HG02840 (cell line): ENCODE measurements around the gene SMPDL3B.

Source experiments
- ATAC-seq: cut with Tn5 transposase; IDR thresholded peaks from one replicate; pipeline ENCODE4 v1.9.1; 2021; ENCODE audit warnings: mild to moderate bottlenecking, moderate library complexity, moderate number of reproducible peaks; ENCODE audit not compliant: unreplicated experiment, low FRiP score

The SMPDL3B gene

GRCh38 chr1:27940297-27940696, 5.5 kb downstream of the SMPDL3B start:
- ATAC-seq, result no peak

GRCh38 chr1:27940870-27941560, 6.2 kb downstream of the SMPDL3B start:
- ATAC-seq, result no peak

- ATAC-seq, result no peak
Observed at GRCh38 chr1:27941671-27942540, 7.1 kb downstream of the SMPDL3B start.

GRCh38 chr1:27945020-27945419, 10.2 kb downstream of the SMPDL3B start:
- no peak for ATAC-seq

- ATAC-seq, result no peak
Observed at GRCh38 chr1:27949027-27949426, 14.2 kb downstream of the SMPDL3B start.

GRCh38 chr1:27951396-27951795, 16.6 kb downstream of the SMPDL3B start:
- ATAC-seq, result no peak

- ATAC-seq, result no peak
Observed at GRCh38 chr1:27952147-27952546, 17.3 kb downstream of the SMPDL3B start.

GRCh38 chr1:27954186-27954585, 19.4 kb downstream of the SMPDL3B start:
- no peak for ATAC-seq

- no peak for ATAC-seq
Observed at GRCh38 chr1:27955076-27955475, 20.3 kb downstream of the SMPDL3B start.

GRCh38 chr1:27956761-27957160, 22.0 kb downstream of the SMPDL3B start:
- ATAC-seq, result no peak

GRCh38 chr1:27957655-27958054, 22.9 kb downstream of the SMPDL3B start:
- no peak for ATAC-seq

- no peak for ATAC-seq
Observed at GRCh38 chr1:27958513-27958912, 23.7 kb downstream of the SMPDL3B start.

- no peak for ATAC-seq
Observed at GRCh38 chr1:27959792-27960603, 25.2 kb downstream of the SMPDL3B start, which contains the start of gene XKR8. TSS of gene XKR8 (plus strand) at chr1:27959973. CDS start at chr1:27960070, 97 bp downstream.

- no peak for ATAC-seq
Observed at GRCh38 chr1:27960762-27961645, 26.2 kb downstream of the SMPDL3B start.

- ATAC-seq, result no peak
Observed at GRCh38 chr1:27961646-27962221, 26.9 kb downstream of the SMPDL3B start.

GRCh38 chr1:27963393-27963792, 28.6 kb downstream of the SMPDL3B start:
- ATAC-seq, result no peak

GRCh38 chr1:27966402-27967105, 31.8 kb downstream of the SMPDL3B start:
- ATAC-seq, result no peak

GRCh38 chr1:27967106-27967883, 32.5 kb downstream of the SMPDL3B start:
- no peak for ATAC-seq
